Measurements from ENCODE around the gene PFDN2. TPM values are rescaled to one million over a fixed set of nuclear protein-coding genes. Genes with fewer than 3 reads are reported as not detected.

Gene PFDN2
- total and polyA plus RNA-seq, 4 experiments from 2014 or later: 40.8 to 89.1 (median 55.9) TPM

GRCh38 chr1:161139766-161140165 is 21.9 kb upstream of the PFDN2 start:
- Histone ChIP-seq H3K4me1 (ENCODE audit: insufficient read depth, low read length) (no peaks in the 10 kb centered on the region), H3K36me3 (ENCODE audit: insufficient read depth, low read length) (no peaks in the 10 kb centered on the region), H3K27ac (ENCODE audit: low read depth, low read length) (no peak overlapping the region), H3K27me3 (ENCODE audit: insufficient read depth, low read length) (no peaks in the 10 kb centered on the region), H3K9me3 (ENCODE audit: control insufficient read depth in 1 of 2, low read length in 2 of 2) (no peaks in the 10 kb centered on the region), H3K4me3 (ENCODE audit: low read length in 2 of 2) (no peak overlapping the region)
- Mint-ChIP-seq H3K4me3 (no peak overlapping the region), H3K36me3 (no peaks in the 10 kb centered on the region), H3K4me1 (peaks cover 0 to 4% (median 2%) of the 10 kb centered on the region in 4 donors), H3K27ac (no peak overlapping the region), H3K9me3 (no peaks in the 10 kb centered on the region), H3K27me3 (no peaks in the 10 kb centered on the region)
- POLR2A ChIA-PET (ENCODE audit: partially characterized antibody): interaction anchor here (0.9 to 1.9 kb wide), 2 partner anchors 7 to 70 kb away, joined by 3 to 5 read pairs; partner anchors contain the start of genes ARHGAP30 and DEDD
- CTCF ChIA-PET (ENCODE audit: partially characterized antibody): interaction anchor here (1.3 to 7.9 kb wide), 10 partner anchors 9 to 188 kb away, joined by 4 to 68 read pairs (median 7); partner anchors contain the start of genes KLHDC9, NIT1, PFDN2 and PPOX
- DNase-seq: peak; percentile 41 to 54 (median 51)
- intact Hi-C loops (cut with micrococcal nuclease): loop anchor here (1.0 to 5.0 kb wide), 2 partner anchors 97 to 142 kb away; no protein-coding TSS in a partner anchor

- Mint-ChIP-seq H3K9me3 (no peaks in the 10 kb centered on the region), H3K27me3 (no peaks in the 10 kb centered on the region), H3K36me3 (no peaks in the 10 kb centered on the region), H3K4me3 (no peak overlapping the region), H3K4me1 (peaks cover 0 to 4% (median 2%) of the 10 kb centered on the region in 4 donors), H3K27ac (peak overlapping the region in 4 of 7 donors; percentile 18 to 73 (median 50))
- peaks cover 5% of the 10 kb centered on the region for H3K4me1 ChIP-seq (ENCODE audit: insufficient read depth, low read length)
- H3K4me3 ChIP-seq (ENCODE audit: low read length in 2 of 2): no peak overlapping the region
- DNase-seq: no peak
- ChIA-PET POLR2A (ENCODE audit: partially characterized antibody) (interaction anchor here (0.8 to 2.1 kb wide), 2 partner anchors 15 kb away, joined by 3 to 9 read pairs; partner anchors contain the start of gene UFC1), CTCF (ENCODE audit: partially characterized antibody) (interaction anchor here (0.9 to 7.9 kb wide), 13 partner anchors 9 to 187 kb away, joined by 3 to 68 read pairs (median 4); partner anchors contain the start of genes ARHGAP30, KLHDC9 and TOMM40L)
- no peak overlapping the region for H3K27ac ChIP-seq (ENCODE audit: low read depth, low read length)
- intact Hi-C loops (cut with micrococcal nuclease): loop anchor here (5.0 kb wide), 1 partner anchor 96 kb away; no protein-coding TSS in a partner anchor
- H3K9me3 ChIP-seq (ENCODE audit: control insufficient read depth in 1 of 2, low read length in 2 of 2): no peaks in the 10 kb centered on the region
- H3K36me3 ChIP-seq (ENCODE audit: insufficient read depth, low read length): no peaks in the 10 kb centered on the region
- no peaks in the 10 kb centered on the region for H3K27me3 ChIP-seq (ENCODE audit: insufficient read depth, low read length)
These were observed 20.6 kb upstream of the PFDN2 start for GRCh38 chr1:161138431-161138830.

GRCh38 chr1:161137881-161138280 is 20.0 kb upstream of the PFDN2 start:
- no peaks in the 10 kb centered on the region for H3K36me3 ChIP-seq (ENCODE audit: insufficient read depth, low read length)
- H3K27me3 ChIP-seq (ENCODE audit: insufficient read depth, low read length): no peaks in the 10 kb centered on the region
- POLR2A ChIA-PET (ENCODE audit: partially characterized antibody): interaction anchor here (2.1 kb wide), 1 partner anchor 16 kb away, joined by 9 read pairs; the partner anchor contains the start of gene UFC1
- no peak overlapping the region for H3K4me3 Mint-ChIP-seq
- H3K9me3 ChIP-seq (ENCODE audit: control insufficient read depth in 1 of 2, low read length in 2 of 2): no peaks in the 10 kb centered on the region
- H3K4me1 Mint-ChIP-seq: peaks cover 0 to 4% (median 2%) of the 10 kb centered on the region in 4 donors
- H3K36me3 Mint-ChIP-seq: no peaks in the 10 kb centered on the region
- peak overlapping the region in 1 of 7 donors; percentile 37 for H3K27ac Mint-ChIP-seq
- CTCF ChIA-PET (ENCODE audit: partially characterized antibody): interaction anchor here (1.0 to 7.9 kb wide), 11 partner anchors 14 to 186 kb away, joined by 3 to 68 read pairs (median 5); partner anchors contain the start of genes ARHGAP30, KLHDC9, PPOX and TOMM40L
- no peak overlapping the region for H3K27ac ChIP-seq (ENCODE audit: low read depth, low read length)
- intact Hi-C loops (cut with micrococcal nuclease): loop anchor here (5.0 kb wide), 1 partner anchor 96 kb away; no protein-coding TSS in a partner anchor
- H3K9me3 Mint-ChIP-seq: no peaks in the 10 kb centered on the region
- no peak overlapping the region for H3K4me3 ChIP-seq (ENCODE audit: low read length in 2 of 2)
- H3K4me1 ChIP-seq (ENCODE audit: insufficient read depth, low read length): peaks cover 7% of the 10 kb centered on the region
- H3K27me3 Mint-ChIP-seq: no peaks in the 10 kb centered on the region
- no peak for DNase-seq

GRCh38 chr1:161133220-161133740 is 15.4 kb upstream of the PFDN2 start:
- Histone ChIP-seq H3K4me3 (ENCODE audit: low read length in 2 of 2) (peak overlapping the region; percentile 80 to 100), H3K27ac (ENCODE audit: low read depth, low read length) (peak overlapping the region; percentile 95), H3K9me3 (ENCODE audit: control insufficient read depth in 1 of 2, low read length in 2 of 2) (no peaks in the 10 kb centered on the region), H3K4me1 (ENCODE audit: insufficient read depth, low read length) (peaks cover 45% of the 10 kb centered on the region), H3K27me3 (ENCODE audit: insufficient read depth, low read length) (no peaks in the 10 kb centered on the region), H3K36me3 (ENCODE audit: insufficient read depth, low read length) (peaks cover 14% of the 10 kb centered on the region)
- H3K4me3 Mint-ChIP-seq: no peak overlapping the region
- no peaks in the 10 kb centered on the region for H3K9me3 Mint-ChIP-seq
- H3K27me3 Mint-ChIP-seq: no peaks in the 10 kb centered on the region
- CTCF ChIA-PET (ENCODE audit: partially characterized antibody): interaction anchor here (0.6 to 2.3 kb wide), 11 partner anchors 10 to 179 kb away, joined by 3 to 8 read pairs (median 4); partner anchors contain the start of genes ARHGAP30, KLHDC9, PPOX and TOMM40L
- H3K4me1 Mint-ChIP-seq: peaks cover 25 to 36% (median 34%) of the 10 kb centered on the region in 4 donors
- intact Hi-C loops (cut with micrococcal nuclease): no loop called here
- POLR2A ChIA-PET (ENCODE audit: partially characterized antibody): interaction anchor here (0.7 to 6.4 kb wide), 31 partner anchors 7 to 338 kb away, joined by 3 to 47 read pairs (median 5); partner anchors contain the start of genes ARHGAP30, F11R, KLHDC9 and LY9
- peaks cover 3 to 19% of the 10 kb centered on the region in 2 donors for H3K36me3 Mint-ChIP-seq
- DNase-seq: no peak
- no peak overlapping the region for H3K27ac Mint-ChIP-seq

- Mint-ChIP-seq H3K9me3 (no peaks in the 10 kb centered on the region), H3K4me3 (peak within 1 kb of the TSS in 1 of 8 donors; percentile 91), H3K27ac (peak within 1 kb of the TSS in 3 of 7 donors; percentile 91 to 99 (median 95)), H3K36me3 (peaks cover 10 to 25% of the 10 kb centered on the region in 2 donors), H3K4me1 (peaks cover 29 to 43% (median 40%) of the 10 kb centered on the region in 4 donors), H3K27me3 (no peaks in the 10 kb centered on the region)
- Histone ChIP-seq H3K9me3 (ENCODE audit: control insufficient read depth in 1 of 2, low read length in 2 of 2) (no peaks in the 10 kb centered on the region), H3K27me3 (ENCODE audit: insufficient read depth, low read length) (no peaks in the 10 kb centered on the region), H3K4me1 (ENCODE audit: insufficient read depth, low read length) (peaks cover 51% of the 10 kb centered on the region), H3K4me3 (ENCODE audit: low read length in 2 of 2) (peak within 1 kb of the TSS; percentile 80 to 100), H3K27ac (ENCODE audit: low read depth, low read length) (peak within 1 kb of the TSS; percentile 95), H3K36me3 (ENCODE audit: insufficient read depth, low read length) (peaks cover 21% of the 10 kb centered on the region)
- DNase-seq: peak; percentile 92 to 95 (median 93)
- intact Hi-C loops (cut with micrococcal nuclease): loop anchor here (1.0 kb wide), 4 partner anchors 14 to 93 kb away; partner anchors contain the start of genes NIT1, PFDN2, PPOX and UFC1
- CTCF ChIA-PET (ENCODE audit: partially characterized antibody): interaction anchor here (0.6 to 2.3 kb wide), 11 partner anchors 11 to 179 kb away, joined by 3 to 8 read pairs (median 4); partner anchors contain the start of genes ARHGAP30, KLHDC9, PPOX and TOMM40L
- POLR2A ChIA-PET (ENCODE audit: partially characterized antibody): interaction anchor here (0.7 to 6.4 kb wide), 31 partner anchors 8 to 337 kb away, joined by 3 to 47 read pairs (median 5); partner anchors contain the start of genes ARHGAP30, F11R, KLHDC9 and LY9
These were observed 14.8 kb upstream of the PFDN2 start, which contains the start of gene DEDD for GRCh38 chr1:161132410-161133219. Gene DEDD (minus strand): TSS chr1:161132667. CDS start chr1:161124462, 8,205 bp downstream.

- H3K4me3 Mint-ChIP-seq: peak overlapping the region in 1 of 8 donors; percentile 91
- H3K27ac Mint-ChIP-seq: peak overlapping the region in 3 of 7 donors; percentile 91 to 99 (median 95)
- H3K36me3 Mint-ChIP-seq: peaks cover 17 to 34% of the 10 kb centered on the region in 2 donors
- H3K4me1 ChIP-seq (ENCODE audit: insufficient read depth, low read length): peaks cover 54% of the 10 kb centered on the region
- no peaks in the 10 kb centered on the region for H3K27me3 Mint-ChIP-seq
- no peaks in the 10 kb centered on the region for H3K9me3 Mint-ChIP-seq
- intact Hi-C loops (cut with micrococcal nuclease): loop anchor here (1.0 kb wide), 4 partner anchors 13 to 94 kb away; partner anchors contain the start of genes NIT1, PFDN2, PPOX and UFC1
- H3K36me3 ChIP-seq (ENCODE audit: insufficient read depth, low read length): peaks cover 28% of the 10 kb centered on the region
- peak overlapping the region; percentile 95 for H3K27ac ChIP-seq (ENCODE audit: low read depth, low read length)
- DNase-seq: peak in 1 of 5 donors; percentile 54
- peaks cover 32 to 51% (median 47%) of the 10 kb centered on the region in 4 donors for H3K4me1 Mint-ChIP-seq
- CTCF ChIA-PET (ENCODE audit: partially characterized antibody): interaction anchor here (1.0 to 2.3 kb wide), 7 partner anchors 10 to 178 kb away, joined by 3 to 8 read pairs (median 4); partner anchors contain the start of genes ARHGAP30, PPOX and TOMM40L
- POLR2A ChIA-PET (ENCODE audit: partially characterized antibody): interaction anchor here (0.6 to 6.4 kb wide), 25 partner anchors 9 to 336 kb away, joined by 3 to 47 read pairs (median 5); partner anchors contain the start of genes ARHGAP30, KLHDC9, LY9 and NDUFS2
- no peaks in the 10 kb centered on the region for H3K27me3 ChIP-seq (ENCODE audit: insufficient read depth, low read length)
- no peaks in the 10 kb centered on the region for H3K9me3 ChIP-seq (ENCODE audit: control insufficient read depth in 1 of 2, low read length in 2 of 2)
- H3K4me3 ChIP-seq (ENCODE audit: low read length in 2 of 2): peak overlapping the region; percentile 78 to 100
These were observed 13.9 kb upstream of the PFDN2 start for GRCh38 chr1:161131523-161132409.
